HG02852 (cell line): ENCODE data around the gene TMEM201.
A peak's percentile ranks its signal among the peaks of the same experiment; 100 is the strongest.

Experiments
- ATAC-seq: cut with Tn5 transposase; IDR thresholded peaks from one replicate; pipeline ENCODE4 v1.9.1; 2021; ENCODE audit warnings: mild to moderate bottlenecking, moderate library complexity; ENCODE audit not compliant: unreplicated experiment

TMEM201 gene

DNA sequence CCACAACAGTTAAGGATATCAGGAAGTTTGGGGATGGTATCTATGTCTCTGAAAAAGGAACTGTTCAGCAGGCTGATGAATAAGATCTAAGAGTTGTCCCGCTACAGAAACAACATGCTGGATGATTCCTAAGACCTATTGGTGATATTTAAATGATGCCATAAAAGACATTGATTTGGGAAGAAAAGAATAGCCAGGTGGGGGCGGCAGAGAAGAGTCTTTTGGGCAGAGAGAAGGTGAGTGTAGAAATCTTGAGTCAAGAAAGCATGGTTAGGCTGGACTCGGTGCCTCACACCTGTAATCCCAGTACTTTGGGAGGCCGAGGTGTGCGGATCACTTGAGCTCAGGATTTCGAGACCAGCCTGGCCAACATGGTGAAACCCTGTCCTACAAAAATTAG, 11.8 kb upstream of the TMEM201 start:
- no peak for ATAC-seq

DNA sequence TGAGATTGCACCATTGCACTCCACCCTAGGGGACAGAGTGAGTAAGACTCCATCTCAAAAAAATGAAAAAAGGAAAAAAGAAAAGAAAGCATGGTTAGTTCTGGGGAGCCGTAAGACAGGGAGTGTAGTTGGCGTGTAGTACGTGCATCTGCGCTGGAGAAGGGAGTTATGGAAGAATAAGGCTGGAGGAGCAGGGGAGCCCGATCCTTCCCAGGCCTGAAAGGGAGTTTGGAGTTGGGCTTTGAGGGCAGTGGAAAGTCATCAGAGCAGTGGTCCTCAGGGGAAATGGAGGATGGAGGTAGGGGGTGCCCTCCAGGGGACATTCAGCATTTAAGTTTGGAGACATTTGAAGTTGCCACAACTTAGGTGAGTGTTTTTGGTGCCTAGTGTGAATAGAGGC, 11.3 kb upstream of the TMEM201 start:
- no peak for ATAC-seq

DNA sequence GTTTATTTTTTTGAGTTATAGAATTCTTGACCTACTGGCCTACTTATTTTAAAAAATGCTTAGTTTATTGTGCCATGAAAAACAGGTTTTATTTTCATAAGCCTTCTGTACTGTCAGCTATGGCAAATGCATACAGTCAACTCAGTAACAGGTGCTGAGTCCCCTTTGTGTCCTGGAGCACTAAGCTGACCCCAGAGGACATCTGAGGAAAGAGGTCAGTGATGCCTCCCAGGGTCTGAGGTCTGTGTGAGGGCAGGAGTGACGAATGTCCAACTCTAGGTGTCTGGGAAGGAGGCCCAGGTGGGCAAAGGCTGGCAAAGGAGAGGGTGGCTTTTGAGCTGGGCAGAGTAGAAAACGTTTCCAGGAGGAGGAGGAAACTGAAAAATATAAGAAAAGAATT, 7.8 kb upstream of the TMEM201 start:
- no peak for ATAC-seq

DNA sequence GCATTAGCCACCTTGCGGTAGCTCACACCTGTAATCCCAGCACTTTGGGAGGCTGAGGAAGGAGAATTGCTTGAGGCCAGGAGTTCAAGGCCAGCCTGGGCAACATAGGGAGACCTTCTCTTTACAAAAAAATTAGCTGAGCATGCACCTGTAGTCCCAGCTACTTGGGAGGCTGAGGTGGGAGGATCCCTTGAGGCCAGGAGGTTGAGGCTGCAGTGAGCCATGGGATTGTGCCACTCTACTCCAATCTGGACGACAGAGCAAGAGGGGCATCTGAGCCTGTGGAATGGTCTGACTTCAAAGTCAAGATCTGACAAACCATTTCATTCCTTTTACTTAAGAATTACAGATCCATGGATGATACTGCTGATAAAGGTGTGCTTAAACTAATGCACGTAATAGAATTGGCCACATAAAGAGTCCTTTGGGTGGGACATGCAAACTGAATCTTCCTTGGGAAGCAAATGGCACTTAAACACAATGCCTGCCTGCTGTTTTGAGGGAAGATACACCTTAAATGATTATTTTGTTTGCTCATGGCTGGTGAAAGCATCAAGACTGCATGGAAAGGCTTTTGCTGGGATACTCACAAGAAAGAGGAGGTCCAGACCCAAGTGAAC, 2.5 kb upstream of the TMEM201 start:
- no peak for ATAC-seq

DNA sequence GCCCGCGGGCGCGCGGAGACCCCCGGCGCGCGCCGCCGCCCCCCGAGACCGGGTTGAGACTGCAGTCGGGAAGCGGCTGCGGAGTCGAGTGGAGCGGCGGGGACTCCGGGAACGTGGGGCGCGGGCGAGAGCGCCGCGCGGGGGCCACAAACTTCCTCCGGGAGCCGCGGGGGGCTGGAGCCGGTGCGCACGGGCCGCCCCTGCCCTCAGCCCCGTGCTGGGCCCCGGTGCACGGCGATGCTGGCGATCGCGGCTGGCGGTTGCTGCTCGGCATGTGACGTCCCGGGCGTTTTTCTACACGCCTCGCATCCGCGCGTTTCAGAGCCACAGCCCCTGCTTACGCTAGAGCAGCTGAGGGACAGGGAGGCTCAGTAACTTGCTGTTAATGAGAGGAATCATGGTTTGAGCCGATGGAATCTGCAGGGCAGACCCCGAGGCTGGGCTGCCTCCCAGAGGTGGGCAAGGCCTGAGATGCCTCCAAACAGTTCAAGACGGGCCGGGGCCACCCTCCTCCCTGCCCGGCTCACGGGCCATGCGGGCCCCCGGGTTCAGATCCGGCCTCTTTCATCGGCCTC, 520 bp downstream of the TMEM201 start:
- peak; percentile 18 for ATAC-seq

DNA sequence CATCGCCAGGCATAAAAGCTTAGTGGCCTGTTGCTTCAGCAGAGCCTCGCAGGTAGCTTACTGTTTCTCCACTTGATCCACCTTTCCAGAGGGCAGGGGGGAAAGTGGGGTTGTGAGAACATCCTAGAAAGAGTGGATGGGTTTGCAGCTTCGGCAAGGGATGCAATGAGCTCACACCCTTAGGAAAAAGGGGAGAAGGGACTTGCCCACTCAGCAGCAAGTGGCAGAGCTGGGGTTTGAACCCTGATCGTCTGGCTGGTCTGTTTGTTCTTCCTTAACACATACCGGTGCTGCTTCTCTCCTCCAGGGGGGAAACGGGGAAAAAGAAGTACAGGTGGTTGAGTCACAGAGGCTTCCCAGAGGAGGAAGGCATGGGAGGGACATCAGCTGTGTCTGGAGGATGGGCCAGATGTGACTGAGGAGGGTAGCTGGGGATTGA, 1.0 kb downstream of the TMEM201 start:
- ATAC-seq: no peak

DNA sequence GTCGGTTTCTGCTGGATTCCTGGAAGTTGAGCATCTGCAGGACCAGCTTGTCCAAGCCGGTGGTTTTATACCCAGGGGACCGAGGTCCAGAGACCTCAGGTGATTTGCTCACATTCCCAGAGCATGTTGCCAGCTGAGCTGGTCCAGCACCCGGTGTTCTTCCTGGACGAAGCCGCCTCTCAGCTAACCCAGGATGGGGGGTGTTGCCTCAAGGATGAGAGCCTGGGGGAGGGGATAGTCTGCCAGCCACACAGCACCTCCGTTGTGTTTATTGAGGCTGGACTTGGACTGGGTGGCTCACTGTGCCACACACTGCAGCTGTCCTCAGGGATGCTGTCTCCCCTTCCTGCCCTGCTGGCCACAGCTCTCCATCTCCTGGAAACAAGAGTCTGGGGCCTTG, 1.5 kb downstream of the TMEM201 start:
- ATAC-seq: no peak

DNA sequence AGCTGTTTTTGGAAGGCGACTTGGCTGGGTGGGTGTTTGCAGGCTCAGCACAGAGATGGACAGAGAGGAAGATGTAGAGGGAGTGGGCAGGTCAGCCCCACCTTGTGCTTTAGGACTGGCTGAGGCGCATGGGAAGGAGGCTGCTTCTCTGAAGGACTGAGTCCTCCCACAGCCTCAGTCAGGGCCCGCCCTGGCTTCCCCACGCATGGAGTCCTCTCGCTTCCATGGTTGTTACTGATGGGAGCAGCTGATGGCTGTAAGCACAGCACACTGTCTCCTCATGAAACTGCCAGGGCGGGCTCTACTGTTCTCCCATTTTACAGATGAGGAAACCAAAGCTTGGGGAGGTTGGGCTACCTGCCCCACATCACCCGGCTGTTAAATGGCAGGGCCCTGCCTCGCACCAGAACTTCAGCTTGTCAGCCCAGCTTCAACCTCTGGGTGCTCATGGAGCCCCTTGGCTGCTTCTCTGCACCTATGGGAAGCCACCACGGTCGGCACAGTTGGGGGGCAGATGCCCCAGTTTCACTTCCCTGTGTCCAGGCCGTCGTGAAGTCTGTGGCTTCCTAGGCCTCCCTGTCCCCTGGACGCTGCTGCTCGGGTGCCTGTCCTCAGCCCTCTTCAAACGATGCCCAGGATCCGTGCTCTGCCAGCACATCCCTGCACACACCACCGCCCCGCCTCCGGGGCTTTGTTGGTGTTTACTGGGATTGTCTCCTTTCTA, 2.4 kb downstream of the TMEM201 start:
- no peak for ATAC-seq

DNA sequence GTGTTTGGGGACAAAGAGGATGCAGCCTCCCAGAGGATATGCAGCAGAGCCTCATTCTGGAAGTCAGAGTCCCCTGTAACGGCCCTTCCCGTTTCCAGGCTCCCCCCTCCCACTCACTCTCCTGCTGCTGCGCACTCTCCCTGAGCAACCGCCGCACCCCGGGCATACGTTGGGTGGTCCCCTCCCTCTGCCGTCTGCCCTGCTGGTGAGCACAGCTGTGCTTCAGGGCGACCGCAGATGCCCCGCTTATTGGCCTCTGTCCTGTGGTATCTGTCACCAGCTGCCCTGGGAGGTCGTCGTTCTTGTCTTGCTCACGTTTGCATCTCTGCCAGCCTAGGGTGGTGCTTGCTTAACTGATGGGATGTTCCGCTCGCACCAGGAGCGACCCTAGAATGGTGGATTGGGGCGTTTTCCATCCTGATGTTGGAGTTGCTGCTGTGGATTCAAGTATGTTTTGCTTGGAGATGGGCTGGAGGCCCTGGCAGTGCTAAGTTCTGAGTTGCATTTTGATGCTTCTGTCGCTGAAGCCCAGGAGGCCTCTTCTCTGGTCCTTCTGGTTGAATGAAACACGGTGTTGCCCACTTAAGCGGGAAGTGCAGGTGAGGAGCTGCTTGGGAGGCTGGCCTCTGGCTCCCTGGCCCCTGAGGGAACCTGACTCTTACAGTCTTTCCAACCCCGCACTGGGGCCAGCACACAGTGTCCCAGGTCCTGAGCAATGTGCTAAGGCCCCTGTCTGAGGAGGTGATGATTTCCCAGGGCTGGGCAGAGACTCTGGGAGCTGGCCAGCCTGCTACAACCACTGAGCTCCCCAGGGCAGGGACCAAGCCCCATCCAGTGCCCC, 3.2 kb downstream of the TMEM201 start:
- no peak for ATAC-seq

DNA sequence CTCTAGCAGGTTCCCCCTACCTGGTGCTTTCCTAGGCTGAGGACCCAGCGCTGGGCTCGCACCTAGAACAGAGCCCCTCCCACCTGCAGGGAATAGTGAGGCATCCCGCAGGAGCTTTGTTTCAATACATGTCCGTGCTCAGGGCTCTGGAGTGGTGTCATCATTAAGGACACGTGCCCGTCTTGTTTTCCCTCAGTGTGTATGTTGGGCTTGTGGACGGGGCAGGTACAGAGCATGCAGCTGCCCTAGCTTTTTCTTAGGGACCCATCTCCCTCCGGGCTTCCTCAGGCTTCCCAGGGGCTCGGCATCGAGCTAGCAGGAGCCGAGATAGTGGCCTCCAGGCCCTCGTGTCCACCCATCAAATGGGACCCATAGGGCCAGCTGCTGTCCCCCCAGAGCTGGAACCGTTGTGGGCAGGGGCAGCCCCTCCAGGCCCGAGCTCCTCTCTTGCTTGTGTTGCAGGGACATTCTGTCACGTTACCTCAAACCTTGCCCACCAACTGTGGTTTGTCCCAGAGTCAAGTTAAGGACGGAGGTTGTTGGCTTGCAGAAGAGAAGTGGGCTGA, 3.9 kb downstream of the TMEM201 start:
- no peak for ATAC-seq

DNA sequence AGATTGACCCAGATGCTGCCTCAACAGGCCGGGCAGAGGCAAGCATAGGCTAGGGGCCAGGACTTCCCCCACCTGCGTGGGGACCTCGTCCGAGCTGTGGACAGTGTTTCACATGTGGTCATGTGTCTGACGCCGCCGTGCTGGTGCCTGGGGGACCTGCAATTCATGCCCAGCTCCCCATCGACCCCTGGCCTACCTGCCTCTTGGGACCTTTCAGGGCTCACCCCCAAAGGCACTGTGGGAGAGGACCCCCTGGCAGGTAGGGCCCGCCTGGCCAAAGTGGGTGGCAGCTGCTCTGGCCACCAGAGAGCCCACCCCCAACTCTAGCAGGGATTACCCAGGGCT, 4.4 kb downstream of the TMEM201 start:
- no peak for ATAC-seq

DNA sequence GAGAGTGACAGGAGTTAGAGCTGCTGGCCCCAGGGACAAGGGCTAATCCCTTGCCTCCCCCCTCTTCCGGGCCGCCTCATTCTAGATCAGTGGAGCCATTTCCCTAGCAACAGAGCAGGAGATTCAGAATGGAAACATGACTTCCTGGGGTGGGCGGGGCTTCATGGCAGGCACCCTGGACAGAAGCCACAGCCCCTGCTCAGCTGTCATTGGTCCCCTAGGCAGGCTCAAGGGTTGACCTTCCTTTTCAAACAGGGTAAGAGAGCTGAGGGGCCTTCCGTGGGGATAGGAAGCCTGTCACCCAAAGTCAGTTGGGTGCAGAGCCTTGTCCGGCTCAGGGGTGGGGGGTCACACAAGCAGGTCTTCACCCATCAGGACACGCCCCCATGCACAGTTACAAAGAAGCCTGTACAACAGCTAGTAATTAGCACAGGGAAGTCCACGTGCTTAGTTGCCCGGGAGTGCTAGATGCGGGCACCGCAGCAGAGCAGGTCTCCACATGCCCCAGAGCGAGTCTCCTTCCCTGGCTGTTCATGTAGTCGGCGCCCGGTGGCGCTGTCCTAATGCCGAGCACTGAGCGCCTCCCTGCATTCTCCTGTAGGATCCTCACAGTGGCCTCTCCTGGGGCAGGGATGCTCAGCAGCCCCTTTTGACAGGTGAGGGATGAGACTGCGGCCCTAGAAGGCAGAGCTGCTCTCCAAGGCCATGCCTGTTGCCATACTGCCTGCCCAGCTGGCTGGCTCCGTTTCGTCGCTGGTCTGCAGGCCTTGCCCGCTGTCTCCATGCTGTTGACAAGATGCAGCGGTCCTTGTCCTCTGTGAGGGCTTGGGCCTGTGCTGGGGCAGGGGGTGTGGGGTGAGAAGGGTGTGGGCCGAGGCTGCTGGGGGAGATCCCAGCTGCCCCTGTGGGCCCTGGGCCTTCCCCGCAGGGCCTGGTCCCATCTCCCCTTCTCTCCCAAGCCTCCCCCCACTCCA, 5.1 kb downstream of the TMEM201 start:
- no peak for ATAC-seq

DNA sequence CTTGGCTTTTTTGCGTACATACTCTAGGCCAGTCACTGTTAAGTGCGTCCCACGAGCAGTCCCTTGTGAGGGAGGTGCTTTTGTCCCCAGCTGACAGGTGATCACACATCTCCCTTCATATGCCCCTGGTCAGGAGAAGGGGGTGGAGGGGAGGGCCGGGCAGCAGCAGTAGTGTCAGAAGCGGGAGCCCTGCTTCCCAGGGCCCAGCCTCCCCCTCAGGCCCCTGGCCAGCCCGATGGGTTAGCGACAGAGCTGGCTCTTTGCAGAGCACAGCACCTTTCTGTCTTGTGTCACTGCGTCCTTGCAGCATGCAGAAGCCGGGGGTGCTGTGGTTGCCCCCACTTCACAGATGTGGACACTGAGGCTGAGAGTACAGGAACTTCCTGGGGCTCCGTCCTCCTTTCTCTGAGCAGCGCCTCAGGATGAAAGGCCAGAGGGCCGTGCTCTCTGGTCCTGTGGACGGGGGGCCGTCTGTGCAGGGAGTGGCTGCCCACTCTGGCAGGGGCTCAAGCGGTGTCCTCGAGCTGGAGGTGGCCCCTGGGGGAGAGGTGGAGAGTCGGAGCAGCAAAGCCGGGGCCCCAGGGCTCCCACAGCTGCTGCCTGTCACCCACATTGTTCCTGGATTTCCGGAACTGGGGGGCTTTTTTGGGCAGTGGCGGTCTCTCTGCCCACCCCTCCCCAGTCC, 5.9 kb downstream of the TMEM201 start:
- ATAC-seq: no peak

DNA sequence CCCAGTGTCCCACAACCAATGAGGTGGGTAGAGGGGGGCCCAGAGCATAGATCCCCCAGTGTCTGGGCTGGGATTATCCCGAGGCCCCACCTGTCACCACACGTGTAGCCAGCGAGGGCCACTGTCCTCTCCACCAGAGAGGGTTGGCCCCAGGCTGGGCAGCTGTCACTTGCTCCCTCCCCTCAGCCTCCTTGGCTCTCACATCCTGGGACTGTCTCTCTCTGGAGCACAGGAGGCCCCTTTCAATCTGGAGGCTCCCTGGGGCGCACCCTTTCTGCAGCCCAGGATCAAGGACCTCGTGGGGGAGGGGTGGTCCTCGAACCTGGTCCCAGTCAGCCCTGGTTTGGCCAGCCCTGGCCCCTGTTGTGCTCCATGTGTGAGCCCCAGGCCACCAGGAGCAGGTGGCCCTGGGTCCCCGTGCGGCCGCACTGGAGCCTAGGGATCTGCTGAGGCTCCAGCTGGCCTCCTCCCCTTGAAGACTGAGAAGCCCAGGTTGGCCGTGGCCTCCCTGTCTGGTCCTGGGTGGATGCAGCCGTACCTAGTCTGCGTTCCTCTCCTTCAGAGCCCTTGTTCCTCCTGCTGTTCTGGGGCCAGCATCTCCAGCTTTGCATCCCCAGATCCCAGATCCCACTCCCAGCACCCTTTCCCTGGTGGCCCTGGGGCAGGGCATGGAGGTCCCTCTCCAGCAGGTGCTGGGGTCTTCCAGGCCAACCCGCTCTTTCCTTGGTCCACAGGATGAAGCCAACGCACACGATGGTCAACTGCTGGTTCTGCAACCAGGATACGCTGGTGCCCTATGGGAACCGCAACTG, 6.7 kb downstream of the TMEM201 start:
- no peak for ATAC-seq

DNA sequence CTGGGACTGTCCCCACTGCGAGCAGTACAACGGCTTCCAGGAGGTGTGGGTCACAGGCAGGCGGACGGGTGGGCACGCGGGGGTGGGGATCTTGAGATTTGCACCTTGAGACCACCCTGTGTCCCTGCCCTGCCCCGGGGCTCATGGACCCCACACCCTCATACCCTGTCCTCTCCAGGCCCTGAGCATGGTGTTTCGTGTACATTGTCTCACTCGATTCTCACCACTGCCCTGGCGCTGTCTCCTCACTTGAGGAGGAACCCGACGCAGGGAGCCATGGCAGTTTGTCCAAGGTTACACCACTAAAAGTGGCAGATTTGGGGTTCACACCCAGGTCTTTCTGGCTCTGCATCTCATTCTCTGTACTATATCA, 7.2 kb downstream of the TMEM201 start:
- no peak for ATAC-seq

DNA sequence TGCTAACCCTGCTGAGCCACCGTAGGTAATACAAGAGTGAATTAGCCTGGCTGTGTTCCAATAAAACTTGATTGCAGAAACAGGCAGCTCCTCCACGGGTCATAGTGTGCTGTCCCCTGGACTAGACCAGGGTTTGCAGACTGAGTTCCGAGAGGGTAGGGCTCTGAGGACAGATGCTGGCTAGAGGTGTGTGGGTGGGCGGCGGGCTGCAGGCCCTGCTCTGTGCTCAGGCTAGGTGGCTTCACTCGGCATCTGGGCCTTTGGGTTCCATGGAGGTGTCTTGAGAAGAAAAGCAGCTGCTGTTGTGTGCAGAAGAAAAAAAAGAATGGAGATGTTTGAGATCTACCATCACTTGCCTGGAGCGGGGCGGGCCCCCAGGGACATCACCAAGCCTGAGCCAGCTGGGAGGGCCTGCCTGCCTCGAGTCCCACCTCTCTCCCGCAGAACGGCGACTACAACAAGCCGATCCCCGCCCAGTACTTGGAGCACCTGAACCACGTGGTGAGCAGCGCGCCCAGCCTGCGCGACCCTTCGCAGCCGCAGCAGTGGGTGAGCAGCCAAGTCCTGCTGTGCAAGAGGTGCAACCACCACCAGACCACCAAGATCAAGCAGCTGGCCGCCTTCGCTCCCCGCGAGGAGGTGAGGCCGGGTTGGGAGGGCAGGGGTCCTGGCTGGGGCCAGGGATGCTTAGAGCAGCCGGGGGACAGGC, 7.9 kb downstream of the TMEM201 start:
- ATAC-seq: no peak

DNA sequence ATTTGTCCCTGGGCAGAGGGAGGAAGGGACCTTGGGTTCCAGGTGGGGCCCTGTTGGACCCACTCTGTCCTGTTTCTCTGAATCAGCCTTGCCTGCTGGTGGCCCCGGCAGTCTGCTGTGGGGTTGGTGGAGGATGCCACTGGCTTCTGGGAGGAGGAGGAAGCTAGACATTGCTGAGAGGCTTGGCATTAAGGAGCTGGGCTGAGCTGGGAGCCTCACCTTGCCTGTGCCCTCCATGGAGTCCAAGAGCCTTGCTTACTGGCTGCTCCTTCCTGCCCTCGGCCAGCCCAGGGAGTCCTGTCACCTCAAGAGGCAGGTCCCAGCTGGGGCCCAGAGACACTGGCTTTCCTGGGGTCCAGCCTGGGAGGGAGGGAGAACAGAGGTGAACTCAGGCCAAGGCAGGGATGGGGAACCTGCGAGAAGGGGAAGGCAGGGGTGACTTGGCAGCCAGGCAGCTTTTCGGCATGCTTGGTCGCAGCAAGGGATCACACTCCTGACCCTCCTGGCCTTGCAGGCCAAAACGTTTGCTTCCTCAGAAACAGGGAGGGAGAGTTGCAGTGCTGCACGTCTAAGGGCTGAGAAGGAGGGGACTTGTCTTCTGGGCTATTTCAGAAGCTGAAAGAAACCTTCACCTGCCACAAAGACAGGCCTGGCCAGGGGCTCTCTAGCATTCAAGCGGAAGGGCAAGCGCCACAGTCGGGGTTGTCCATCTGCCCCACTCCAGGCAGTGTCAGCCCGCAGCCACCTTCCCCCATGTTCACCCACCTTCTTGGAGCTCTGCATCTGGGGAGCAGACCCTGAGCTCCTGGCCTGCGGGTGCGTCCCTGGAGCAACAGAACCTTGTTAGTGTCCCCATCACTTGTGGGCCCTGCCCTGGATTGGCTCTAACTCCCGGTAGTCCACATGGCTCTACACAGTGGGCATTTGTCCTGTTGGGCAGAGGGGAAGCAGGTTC, 8.9 kb downstream of the TMEM201 start:
- no peak for ATAC-seq
